Body of pancreas (tissue), 4 donors: ENCODE results near the gene TCF21.

ENCODE experiments used
- CTCF ChIP-seq, 7 experiments: fragments of 450-650 bp in 4 of 7; fragments of 200-600 bp in 3 of 7; sonication (generic) in 3 of 7; IDR thresholded peaks; one replicate each; pipeline ENCODE4 v1.5.1; 2016 to 2019; ENCODE audit warnings: antibody characterized with exemption in 7 of 7
- POLR2A ChIP-seq, 3 donors: fragments of 450-650 bp; IDR thresholded peaks; one replicate each; pipeline ENCODE4 v1.6.1; 2016; ENCODE audit warnings: antibody characterized with exemption in 3 of 3, mild to moderate bottlenecking in 2 of 3

- no peak for TF ChIP-seq POLR2A (IDR thresholded peaks at IDR 0.05)
- TF ChIP-seq CTCF (IDR thresholded peaks at IDR 0.05) = no peak
Observed at GRCh38 chr6:133880006-133880405, 8.9 kb upstream of the TCF21 start.
